HepG2 (cell line): ENCODE data around the gene PANK2. TPM values are rescaled to one million over a fixed set of nuclear protein-coding genes. Genes with fewer than 3 reads are reported as not detected.
A peak's percentile ranks its signal among the peaks of the same experiment; 100 is the strongest.

Experiments
- DPF2 ChIP-seq: sonication (generic); formaldehyde crosslinking; IDR thresholded peaks from 2 replicates; pipeline ENCODE4 v1.4.0; 2020; ENCODE audit warnings: mild to moderate bottlenecking, low read depth, missing genetic modification reagents, borderline replicate concordance
- EEA1 ChIP-seq: sonication (generic); formaldehyde crosslinking; IDR thresholded peaks from 2 replicates; pipeline ENCODE4 v1.5.1; 2020; ENCODE audit warnings: mild to moderate bottlenecking, missing genetic modification reagents, borderline replicate concordance
- ELF4 ChIP-seq: sonication (generic); formaldehyde crosslinking; IDR thresholded peaks from 2 replicates; pipeline ENCODE4 v1.5.0; 2020; ENCODE audit warnings: missing genetic modification reagents, mild to moderate bottlenecking, moderate library complexity, borderline replicate concordance
- HCFC1 ChIP-seq: fragments of 150-350 bp; IDR thresholded peaks from 2 replicates; pipeline ENCODE4 v1.6.1; 2014; ENCODE audit warnings: low read depth, low read length
- HMG20A ChIP-seq: IDR thresholded peaks from 2 replicates; pipeline ENCODE4 v1.6.1; 2016; ENCODE audit warnings: borderline replicate concordance
- NR2F1 ChIP-seq, 2 experiments: fragments of 450-650 bp in 1 of 2; formaldehyde crosslinking in 1 of 2; IDR thresholded peaks; 2 replicates each; pipeline versions ENCODE4 v1.5.0 to v1.6.1; 2016 to 2020; ENCODE audit warnings: mild to moderate bottlenecking in 1 of 2, missing compliant biosample characterization in 1 of 2, missing genetic modification reagents in 1 of 2, moderate library complexity in 1 of 2
- NRL ChIP-seq: sonication (generic); formaldehyde crosslinking; IDR thresholded peaks from 2 replicates; pipeline ENCODE4 v1.5.0; 2020; ENCODE audit warnings: missing genetic modification reagents, mild to moderate bottlenecking, moderate library complexity, borderline replicate concordance
- TCF7 ChIP-seq: sonication (generic); IDR thresholded peaks from 2 replicates; pipeline ENCODE4 v1.6.1; 2016; ENCODE audit warnings: antibody characterized with exemption, low read depth
- ZNF552 ChIP-seq: sonication (generic); formaldehyde crosslinking; IDR thresholded peaks from 2 replicates; pipeline ENCODE4 v1.9.0; 2022; ENCODE audit warnings: missing genetic modification reagents, mild to moderate bottlenecking, borderline replicate concordance
- ZNF678 ChIP-seq: sonication (generic); formaldehyde crosslinking; IDR thresholded peaks from 2 replicates; pipeline ENCODE4 v1.4.0; 2020; ENCODE audit warnings: mild to moderate bottlenecking, missing genetic modification reagents
- polyA plus RNA-seq, 8 experiments: library from polyadenylated mRNA; depleted of rRNA in 3 of 8; stranded (reverse) in 7 of 8; unstranded in 1 of 8; fragments of >200 nt; fragmentation: Illumina TruSeq in 4 of 8; extraction: Trizol in 4 of 8; gene quantifications; 2 replicates each; pipeline versions ENCODE4 v1.2.1 to v1.2.3, GENCODE V29; 2011 to 2016; ENCODE audit warnings: low read depth in 4 of 8, missing spikeins in 1 of 8, mixed read lengths in 1 of 8; ENCODE audit not compliant: insufficient read depth in 1 of 8
- total RNA-seq, 5 experiments: library from RNA; depleted of rRNA; stranded (reverse); fragments of >200 nt; fragmentation: Illumina TruSeq; extraction: Trizol; gene quantifications; 2 replicates each; pipeline ENCODE4 v1.2.3, GENCODE V29; 2016; ENCODE audit warnings: low read depth in 1 of 5
- TF ChIP-seq, protein P1 (sequence below): sonication (generic); formaldehyde crosslinking; IDR thresholded peaks from 2 replicates; pipeline ENCODE4 v1.5.1; 2020; ENCODE audit warnings: mild to moderate bottlenecking, missing genetic modification reagents, moderate library complexity
- TF ChIP-seq, protein P2 (sequence below): sonication (generic); formaldehyde crosslinking; IDR thresholded peaks from 2 replicates; pipeline ENCODE4 v1.5.0; 2020; ENCODE audit warnings: missing genetic modification reagents
- TF ChIP-seq, protein P3 (sequence below): sonication (generic); formaldehyde crosslinking; conservative IDR thresholded peaks from 2 replicates; pipeline ENCODE4 v1.8.0; 2022; ENCODE audit warnings: mild to moderate bottlenecking, moderate library complexity, missing genetic modification reagents
- TF ChIP-seq, protein P4 (sequence below): sonication (generic); formaldehyde crosslinking; IDR thresholded peaks from 2 replicates; pipeline ENCODE4; 2020; ENCODE audit warnings: missing genetic modification reagents, mild to moderate bottlenecking, borderline replicate concordance
- TF ChIP-seq, protein P5 (sequence below): sonication (generic); formaldehyde crosslinking; IDR thresholded peaks from 2 replicates; pipeline ENCODE4 v1.4.0; 2020; ENCODE audit warnings: missing genetic modification reagents, mild to moderate bottlenecking, borderline replicate concordance

The PANK2 gene
- total and polyA plus RNA-seq, 2 of the 13 experiments (the other 11 are each of a cell fraction or from before 2014, with no cell fraction given): 39.2 to 123 TPM

DNA sequence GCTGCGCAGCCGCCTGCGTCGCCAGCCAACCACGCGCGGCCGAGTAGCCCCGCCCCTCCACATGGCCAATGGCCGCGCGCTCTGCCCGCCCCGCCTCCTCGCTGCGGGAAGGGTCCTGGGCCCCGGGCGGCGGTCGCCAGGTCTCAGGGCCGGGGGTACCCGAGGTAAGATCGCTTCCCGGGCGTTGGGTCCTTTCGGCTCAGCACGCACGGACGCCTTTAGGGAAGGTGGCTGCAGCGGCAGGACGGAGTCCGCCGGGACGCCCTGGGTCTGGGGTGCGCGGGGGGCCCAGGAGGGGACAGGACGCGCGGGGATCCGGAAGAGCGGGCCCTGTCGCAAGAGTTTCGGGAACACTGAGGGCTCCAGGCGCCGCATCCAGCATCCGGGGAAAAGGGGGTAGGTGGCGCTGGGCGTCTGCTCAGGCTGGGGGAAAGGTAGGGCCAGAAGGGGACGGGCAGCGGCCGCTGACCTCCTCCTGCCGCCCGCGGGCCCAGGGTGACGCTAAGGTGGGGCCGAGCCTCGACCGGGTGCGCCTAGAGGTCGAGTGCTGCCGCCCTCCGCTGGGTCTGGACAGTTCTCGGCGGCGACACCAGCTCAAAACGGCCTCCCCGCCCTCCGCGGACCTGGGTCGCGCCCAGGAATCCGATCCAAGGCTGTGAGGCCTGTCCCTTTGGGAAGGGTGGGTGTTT lies 42.3 kb upstream of the PANK2 start, which contains the start of gene MAVS (continued):
- TF ChIP-seq HCFC1 (no peak), ZNF678 (CRISPR knock-in tag) (0 out of 2 replicates have a peak, but pooled peaks have one; percentile 32), NR2F1 (CRISPR knock-in tag; IDR thresholded peaks at IDR 0.05) (peak; percentile 6 to 48; a peak in 2 of 4 replicates), ZNF552 (CRISPR knock-in tag) (peak; percentile 91), NRL (CRISPR knock-in tag) (peak; percentile 83; the same call in 1 of the 2 replicates), TCF7 (no peak), EEA1 (CRISPR knock-in tag) (peak; percentile 99), ELF4 (peak; percentile 88; the same call in 1 of the 2 replicates), HMG20A (CRISPR knock-in tag) (no peak), DPF2 (CRISPR knock-in tag) (no peak)
- TF ChIP-seq, protein P1, sequence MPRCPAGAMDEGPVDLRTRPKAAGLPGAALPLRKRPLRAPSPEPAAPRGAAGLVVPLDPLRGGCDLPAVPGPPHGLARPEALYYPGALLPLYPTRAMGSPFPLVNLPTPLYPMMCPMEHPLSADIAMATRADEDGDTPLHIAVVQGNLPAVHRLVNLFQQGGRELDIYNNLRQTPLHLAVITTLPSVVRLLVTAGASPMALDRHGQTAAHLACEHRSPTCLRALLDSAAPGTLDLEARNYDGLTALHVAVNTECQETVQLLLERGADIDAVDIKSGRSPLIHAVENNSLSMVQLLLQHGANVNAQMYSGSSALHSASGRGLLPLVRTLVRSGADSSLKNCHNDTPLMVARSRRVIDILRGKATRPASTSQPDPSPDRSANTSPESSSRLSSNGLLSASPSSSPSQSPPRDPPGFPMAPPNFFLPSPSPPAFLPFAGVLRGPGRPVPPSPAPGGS (CRISPR knock-in tag): peak; percentile 65; the same call in 1 of the 2 replicates
- TF ChIP-seq, protein P2, sequence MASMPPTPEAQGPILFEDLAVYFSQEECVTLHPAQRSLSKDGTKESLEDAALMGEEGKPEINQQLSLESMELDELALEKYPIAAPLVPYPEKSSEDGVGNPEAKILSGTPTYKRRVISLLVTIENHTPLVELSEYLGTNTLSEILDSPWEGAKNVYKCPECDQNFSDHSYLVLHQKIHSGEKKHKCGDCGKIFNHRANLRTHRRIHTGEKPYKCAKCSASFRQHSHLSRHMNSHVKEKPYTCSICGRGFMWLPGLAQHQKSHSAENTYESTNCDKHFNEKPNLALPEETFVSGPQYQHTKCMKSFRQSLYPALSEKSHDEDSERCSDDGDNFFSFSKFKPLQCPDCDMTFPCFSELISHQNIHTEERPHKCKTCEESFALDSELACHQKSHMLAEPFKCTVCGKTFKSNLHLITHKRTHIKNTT (CRISPR knock-in tag): no peak
- TF ChIP-seq, protein P3, sequence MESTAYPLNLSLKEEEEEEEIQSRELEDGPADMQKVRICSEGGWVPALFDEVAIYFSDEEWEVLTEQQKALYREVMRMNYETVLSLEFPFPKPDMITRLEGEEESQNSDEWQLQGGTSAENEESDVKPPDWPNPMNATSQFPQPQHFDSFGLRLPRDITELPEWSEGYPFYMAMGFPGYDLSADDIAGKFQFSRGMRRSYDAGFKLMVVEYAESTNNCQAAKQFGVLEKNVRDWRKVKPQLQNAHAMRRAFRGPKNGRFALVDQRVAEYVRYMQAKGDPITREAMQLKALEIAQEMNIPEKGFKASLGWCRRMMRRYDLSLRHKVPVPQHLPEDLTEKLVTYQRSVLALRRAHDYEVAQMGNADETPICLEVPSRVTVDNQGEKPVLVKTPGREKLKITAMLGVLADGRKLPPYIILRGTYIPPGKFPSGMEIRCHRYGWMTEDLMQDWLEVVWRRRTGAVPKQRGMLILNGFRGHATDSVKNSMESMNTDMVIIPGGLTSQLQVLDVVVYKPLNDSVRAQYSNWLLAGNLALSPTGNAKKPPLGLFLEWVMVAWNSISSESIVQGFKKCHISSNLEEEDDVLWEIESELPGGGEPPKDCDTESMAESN (CRISPR knock-in tag): peak; percentile 68; the same call in 1 of the 2 replicates
- TF ChIP-seq, protein P4, sequence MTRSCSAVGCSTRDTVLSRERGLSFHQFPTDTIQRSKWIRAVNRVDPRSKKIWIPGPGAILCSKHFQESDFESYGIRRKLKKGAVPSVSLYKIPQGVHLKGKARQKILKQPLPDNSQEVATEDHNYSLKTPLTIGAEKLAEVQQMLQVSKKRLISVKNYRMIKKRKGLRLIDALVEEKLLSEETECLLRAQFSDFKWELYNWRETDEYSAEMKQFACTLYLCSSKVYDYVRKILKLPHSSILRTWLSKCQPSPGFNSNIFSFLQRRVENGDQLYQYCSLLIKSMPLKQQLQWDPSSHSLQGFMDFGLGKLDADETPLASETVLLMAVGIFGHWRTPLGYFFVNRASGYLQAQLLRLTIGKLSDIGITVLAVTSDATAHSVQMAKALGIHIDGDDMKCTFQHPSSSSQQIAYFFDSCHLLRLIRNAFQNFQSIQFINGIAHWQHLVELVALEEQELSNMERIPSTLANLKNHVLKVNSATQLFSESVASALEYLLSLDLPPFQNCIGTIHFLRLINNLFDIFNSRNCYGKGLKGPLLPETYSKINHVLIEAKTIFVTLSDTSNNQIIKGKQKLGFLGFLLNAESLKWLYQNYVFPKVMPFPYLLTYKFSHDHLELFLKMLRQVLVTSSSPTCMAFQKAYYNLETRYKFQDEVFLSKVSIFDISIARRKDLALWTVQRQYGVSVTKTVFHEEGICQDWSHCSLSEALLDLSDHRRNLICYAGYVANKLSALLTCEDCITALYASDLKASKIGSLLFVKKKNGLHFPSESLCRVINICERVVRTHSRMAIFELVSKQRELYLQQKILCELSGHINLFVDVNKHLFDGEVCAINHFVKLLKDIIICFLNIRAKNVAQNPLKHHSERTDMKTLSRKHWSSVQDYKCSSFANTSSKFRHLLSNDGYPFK: peak; percentile 42; the same call in 1 of the 2 replicates
- TF ChIP-seq, protein P5, sequence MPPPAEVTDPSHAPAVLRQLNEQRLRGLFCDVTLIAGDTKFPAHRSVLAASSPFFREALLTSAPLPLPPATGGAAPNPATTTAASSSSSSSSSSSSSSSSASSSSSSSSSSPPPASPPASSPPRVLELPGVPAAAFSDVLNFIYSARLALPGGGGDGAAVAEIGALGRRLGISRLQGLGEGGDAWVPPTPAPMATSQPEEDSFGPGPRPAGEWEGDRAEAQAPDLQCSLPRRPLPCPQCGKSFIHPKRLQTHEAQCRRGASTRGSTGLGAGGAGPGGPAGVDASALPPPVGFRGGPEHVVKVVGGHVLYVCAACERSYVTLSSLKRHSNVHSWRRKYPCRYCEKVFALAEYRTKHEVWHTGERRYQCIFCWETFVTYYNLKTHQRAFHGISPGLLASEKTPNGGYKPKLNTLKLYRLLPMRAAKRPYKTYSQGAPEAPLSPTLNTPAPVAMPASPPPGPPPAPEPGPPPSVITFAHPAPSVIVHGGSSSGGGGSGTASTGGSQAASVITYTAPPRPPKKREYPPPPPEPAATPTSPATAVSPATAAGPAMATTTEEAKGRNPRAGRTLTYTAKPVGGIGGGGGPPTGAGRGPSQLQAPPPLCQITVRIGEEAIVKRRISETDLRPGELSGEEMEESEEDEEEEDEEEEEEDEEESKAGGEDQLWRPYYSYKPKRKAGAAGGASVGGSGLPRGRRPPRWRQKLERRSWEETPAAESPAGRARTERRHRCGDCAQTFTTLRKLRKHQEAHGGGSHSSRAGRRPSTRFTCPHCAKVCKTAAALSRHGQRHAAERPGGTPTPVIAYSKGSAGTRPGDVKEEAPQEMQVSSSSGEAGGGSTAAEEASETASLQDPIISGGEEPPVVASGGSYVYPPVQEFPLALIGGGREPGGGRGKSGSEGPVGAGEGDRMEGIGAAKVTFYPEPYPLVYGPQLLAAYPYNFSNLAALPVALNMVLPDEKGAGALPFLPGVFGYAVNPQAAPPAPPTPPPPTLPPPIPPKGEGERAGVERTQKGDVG (CRISPR knock-in tag): no peak
